Memory B cell (primary cell): ENCODE measurements around the gene RBP3.

Source experiments
- ATAC-seq: fragments of 150-1000 bp; cut with Tn5 transposase; 2 replicates; pipeline ENCODE4 v1.10.0; 2021; ENCODE audit warnings: low read depth, mild to moderate bottlenecking, moderate library complexity
- DNase-seq, 2 donors: peaks; one replicate each; pipeline ENCODE4 v3.0.0; 2022; ENCODE audit warnings: low spot score in 2 of 2
- H3K27ac Mint-ChIP-seq: one replicate; pipeline ENCODE4 v1.8.0; 2022; ENCODE audit warnings: mild to moderate bottlenecking, moderate library complexity, mixed read lengths
- H3K27me3 Mint-ChIP-seq: one replicate; pipeline ENCODE4 v1.8.0; 2022; ENCODE audit warnings: mixed read lengths
- H3K36me3 Mint-ChIP-seq: one replicate; pipeline ENCODE4 v1.8.0; 2022; ENCODE audit warnings: mild to moderate bottlenecking, mixed read lengths
- H3K4me1 Mint-ChIP-seq: one replicate; pipeline ENCODE4 v1.8.0; 2022; ENCODE audit warnings: mixed read lengths
- H3K4me3 Mint-ChIP-seq: one replicate; pipeline ENCODE4 v1.8.0; 2022; ENCODE audit warnings: mild to moderate bottlenecking, moderate library complexity, mixed read lengths
- H3K9me3 Mint-ChIP-seq: one replicate; pipeline ENCODE4 v1.8.0; 2022; ENCODE audit warnings: mixed read lengths

The RBP3 gene

DNA sequence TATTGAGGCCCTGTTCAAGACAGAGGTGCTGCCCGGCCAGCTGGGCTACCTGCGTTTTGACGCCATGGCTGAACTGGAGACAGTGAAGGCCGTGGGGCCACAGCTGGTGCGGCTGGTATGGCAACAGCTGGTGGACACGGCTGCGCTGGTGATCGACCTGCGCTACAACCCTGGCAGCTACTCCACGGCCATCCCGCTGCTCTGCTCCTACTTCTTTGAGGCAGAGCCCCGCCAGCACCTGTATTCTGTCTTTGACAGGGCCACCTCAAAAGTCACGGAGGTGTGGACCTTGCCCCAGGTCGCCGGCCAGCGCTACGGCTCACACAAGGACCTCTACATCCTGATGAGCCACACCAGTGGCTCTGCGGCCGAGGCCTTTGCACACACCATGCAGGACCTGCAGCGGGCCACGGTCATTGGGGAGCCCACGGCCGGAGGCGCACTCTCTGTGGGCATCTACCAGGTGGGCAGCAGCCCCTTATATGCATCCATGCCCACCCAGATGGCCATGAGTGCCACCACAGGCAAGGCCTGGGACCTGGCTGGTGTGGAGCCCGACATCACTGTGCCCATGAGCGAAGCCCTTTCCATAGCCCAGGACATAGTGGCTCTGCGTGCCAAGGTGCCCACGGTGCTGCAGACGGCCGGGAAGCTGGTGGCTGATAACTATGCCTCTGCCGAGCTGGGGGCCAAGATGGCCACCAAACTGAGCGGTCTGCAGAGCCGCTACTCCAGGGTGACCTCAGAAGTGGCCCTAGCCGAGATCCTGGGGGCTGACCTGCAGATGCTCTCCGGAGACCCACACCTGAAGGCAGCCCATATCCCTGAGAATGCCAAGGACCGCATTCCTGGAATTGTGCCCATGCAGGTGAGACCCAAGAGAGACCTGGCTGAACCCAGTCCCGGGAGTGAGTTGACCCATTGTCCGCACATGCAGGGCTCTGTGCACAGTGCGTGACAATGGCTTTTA, 2.8 kb downstream of the RBP3 start:
- Mint-ChIP-seq H3K27me3 (peaks cover 6% of the 10 kb centered on the region), H3K36me3 (no peaks in the 10 kb centered on the region), H3K4me1 (no peaks in the 10 kb centered on the region), H3K9me3 (no peaks in the 10 kb centered on the region), H3K27ac (no peak overlapping the region), H3K4me3 (no peak overlapping the region)
- no peak for ATAC-seq
- DNase-seq, result no peak

DNA sequence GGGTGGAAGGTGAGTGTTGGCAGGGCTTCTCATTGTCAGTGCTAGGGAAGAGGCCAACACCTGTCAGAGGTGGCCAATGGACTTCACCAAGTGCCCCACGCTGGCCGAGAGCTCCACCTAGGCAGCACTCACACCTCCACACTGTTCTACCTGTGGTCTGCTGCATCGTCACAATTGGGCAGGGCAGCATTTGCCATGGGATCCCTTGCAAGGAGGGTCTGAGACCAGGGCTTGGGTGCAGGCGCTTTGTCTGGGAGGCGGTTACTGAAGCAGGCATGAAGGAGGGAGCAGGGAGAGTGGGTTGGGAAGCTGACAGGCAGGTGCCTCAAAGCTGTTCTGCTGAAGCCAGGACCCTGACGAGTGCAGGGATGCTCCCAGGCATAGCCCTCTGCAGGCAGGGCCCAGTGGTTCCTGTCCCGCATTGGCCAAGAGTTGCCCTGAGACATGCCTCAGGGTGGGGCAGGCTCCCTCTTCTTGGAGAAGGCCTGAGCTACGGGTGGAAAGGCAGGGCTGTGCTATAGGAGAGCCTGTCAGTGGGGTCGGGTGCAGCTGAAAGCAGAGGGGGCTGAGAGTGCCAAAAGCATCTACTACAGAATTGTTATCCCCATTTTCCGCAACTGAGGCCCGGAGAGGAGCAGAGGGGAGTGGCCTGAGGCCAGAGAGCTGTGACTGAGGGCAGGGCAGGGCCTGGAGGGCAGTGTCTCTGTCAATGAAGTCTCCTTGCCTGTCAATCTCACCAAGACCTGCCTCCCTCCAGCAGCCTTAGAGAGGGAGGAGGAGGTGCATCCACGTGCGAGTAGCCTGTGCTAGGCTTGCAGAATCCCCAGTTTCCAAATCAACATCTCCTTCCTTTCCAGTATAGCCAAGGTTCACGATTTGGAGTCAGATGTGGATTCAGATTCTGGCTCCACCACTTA, 4.0 kb downstream of the RBP3 start:
- no peak for ATAC-seq
- DNase-seq, result no peak
- Mint-ChIP-seq H3K9me3 (no peaks in the 10 kb centered on the region), H3K4me3 (no peak overlapping the region), H3K36me3 (no peaks in the 10 kb centered on the region), H3K27ac (no peak overlapping the region), H3K4me1 (no peaks in the 10 kb centered on the region), H3K27me3 (peaks cover 4% of the 10 kb centered on the region)

DNA sequence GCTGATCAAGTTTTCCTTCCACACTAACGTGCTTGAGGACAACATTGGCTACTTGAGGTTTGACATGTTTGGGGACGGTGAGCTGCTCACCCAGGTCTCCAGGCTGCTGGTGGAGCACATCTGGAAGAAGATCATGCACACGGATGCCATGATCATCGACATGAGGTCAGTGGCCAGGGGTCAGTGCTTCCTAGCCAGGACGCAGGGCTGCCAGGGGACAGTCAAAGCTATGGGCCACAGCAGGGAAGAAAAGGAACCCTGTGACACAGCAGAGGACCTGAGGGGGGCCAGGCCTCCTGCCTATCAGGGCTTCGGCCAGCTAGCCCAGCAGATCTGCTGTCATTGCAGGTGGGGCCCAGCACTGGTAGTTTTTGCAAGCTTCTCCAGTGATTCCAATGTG, 5.2 kb downstream of the RBP3 start:
- Mint-ChIP-seq H3K4me1 (no peaks in the 10 kb centered on the region), H3K36me3 (no peaks in the 10 kb centered on the region), H3K27ac (no peak overlapping the region), H3K27me3 (peaks cover 4% of the 10 kb centered on the region), H3K9me3 (no peaks in the 10 kb centered on the region), H3K4me3 (no peak overlapping the region)
- DNase-seq (no peak), ATAC-seq (no peak)

DNA sequence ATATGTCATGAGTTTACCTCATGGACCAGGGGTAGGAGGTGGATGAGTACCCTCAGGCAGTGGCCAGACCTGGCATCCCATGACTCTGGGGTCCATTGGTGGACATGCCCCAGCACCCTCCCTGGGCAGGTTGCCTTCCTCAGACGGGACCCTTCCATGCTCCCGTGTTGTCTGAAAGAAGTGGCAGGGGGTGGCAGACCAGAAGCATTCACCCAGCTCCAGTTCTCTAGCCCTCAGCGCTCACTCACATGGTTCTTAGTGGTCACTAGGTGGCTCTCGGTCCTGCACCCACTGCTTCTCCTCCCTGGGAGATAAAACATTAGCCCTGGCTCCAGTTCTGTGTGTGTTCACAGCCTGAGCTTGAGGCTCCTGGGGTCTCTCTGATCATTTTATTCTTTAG, 6.0 kb downstream of the RBP3 start:
- H3K36me3 Mint-ChIP-seq, result no peaks in the 10 kb centered on the region
- H3K27me3 Mint-ChIP-seq, result peaks cover 2% of the 10 kb centered on the region
- ATAC-seq (no peak), DNase-seq (no peak)
- H3K4me1 Mint-ChIP-seq, result no peaks in the 10 kb centered on the region
- H3K27ac Mint-ChIP-seq, result no peak overlapping the region
- H3K4me3 Mint-ChIP-seq, result no peak overlapping the region
- no peaks in the 10 kb centered on the region for H3K9me3 Mint-ChIP-seq

DNA sequence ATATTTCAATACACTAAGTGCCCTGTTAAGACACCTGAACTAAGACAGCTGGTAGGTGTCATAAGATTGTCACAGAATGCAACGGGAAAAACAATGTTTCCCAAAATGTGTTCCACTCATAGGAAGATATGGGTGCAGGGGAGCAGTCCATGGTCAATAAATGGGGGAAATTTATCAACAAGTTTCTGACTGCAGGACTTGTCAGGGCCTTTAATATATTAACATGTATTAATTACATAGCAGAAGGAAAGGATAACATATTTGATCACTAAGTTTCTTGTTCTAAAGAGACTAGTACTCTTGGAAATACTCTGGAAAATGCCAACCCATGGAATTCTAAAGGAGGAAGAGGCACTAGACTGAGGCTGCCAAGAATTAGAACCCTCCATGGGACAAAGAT, 6.7 kb downstream of the RBP3 start:
- Mint-ChIP-seq H3K36me3 (no peaks in the 10 kb centered on the region), H3K27ac (no peak overlapping the region), H3K4me1 (no peaks in the 10 kb centered on the region), H3K4me3 (no peak overlapping the region), H3K27me3 (peaks cover 2% of the 10 kb centered on the region), H3K9me3 (no peaks in the 10 kb centered on the region)
- ATAC-seq (no peak), DNase-seq (no peak)

DNA sequence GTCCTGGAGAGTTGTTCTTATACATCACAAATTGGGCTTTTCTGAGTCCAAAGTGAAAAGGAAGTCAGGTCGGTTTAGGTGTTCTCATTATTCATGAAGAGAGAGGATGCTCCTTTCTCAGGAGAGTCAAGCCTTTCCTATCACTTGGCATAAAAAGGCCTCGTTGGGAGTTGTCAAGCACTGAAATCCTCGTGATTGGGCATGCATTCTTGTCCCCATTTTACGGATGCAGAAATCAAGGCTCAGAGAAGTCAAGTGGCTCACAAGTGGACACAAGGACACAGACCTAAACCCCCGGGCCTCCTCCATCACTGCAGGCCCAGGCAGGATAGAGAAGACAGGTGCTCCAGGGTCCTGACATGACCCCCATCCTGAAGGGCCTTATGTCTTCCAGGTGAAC, 8.5 kb downstream of the RBP3 start:
- no peak for DNase-seq
- Mint-ChIP-seq H3K4me1 (no peaks in the 10 kb centered on the region), H3K27me3 (peaks cover 2% of the 10 kb centered on the region), H3K27ac (no peak overlapping the region), H3K36me3 (no peaks in the 10 kb centered on the region), H3K4me3 (no peak overlapping the region), H3K9me3 (no peaks in the 10 kb centered on the region)
- no peak for ATAC-seq

DNA sequence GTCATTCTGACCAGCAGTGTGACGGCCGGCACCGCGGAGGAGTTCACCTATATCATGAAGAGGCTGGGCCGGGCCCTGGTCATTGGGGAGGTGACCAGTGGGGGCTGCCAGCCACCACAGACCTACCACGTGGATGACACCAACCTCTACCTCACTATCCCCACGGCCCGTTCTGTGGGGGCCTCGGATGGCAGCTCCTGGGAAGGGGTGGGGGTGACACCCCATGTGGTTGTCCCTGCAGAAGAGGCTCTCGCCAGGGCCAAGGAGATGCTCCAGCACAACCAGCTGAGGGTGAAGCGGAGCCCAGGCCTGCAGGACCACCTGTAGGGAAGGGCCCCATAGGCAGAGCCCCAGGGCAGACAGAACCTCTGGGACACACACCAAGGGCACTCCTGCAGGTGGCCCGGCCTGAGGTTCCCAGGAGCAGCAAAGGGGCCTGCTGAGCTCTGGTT, 9.0 kb downstream of the RBP3 start:
- ATAC-seq (no peak), DNase-seq (no peak)
- Mint-ChIP-seq H3K4me3 (no peak overlapping the region), H3K9me3 (no peaks in the 10 kb centered on the region), H3K27me3 (peaks cover 2% of the 10 kb centered on the region), H3K4me1 (no peaks in the 10 kb centered on the region), H3K36me3 (no peaks in the 10 kb centered on the region), H3K27ac (no peak overlapping the region)

DNA sequence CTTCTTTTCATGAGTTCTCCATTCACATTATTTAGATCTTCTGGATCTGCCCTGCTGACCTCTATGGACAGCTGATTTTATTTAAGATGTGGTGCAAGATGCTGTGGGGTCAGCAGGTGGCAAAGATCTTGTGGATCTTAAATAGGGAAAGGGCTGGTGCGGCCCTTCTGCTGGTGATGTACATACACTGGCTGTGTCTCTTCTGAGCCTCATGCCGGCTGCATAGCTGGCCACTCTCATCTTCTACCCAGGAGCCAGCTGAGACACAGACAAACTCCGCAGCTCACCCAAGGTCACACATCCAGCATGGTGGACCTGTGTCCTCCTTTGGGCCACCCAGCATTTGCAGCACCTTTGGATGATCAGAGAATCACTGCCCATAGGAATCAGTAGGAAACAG, 9.7 kb downstream of the RBP3 start:
- ATAC-seq (no peak), DNase-seq (no peak)
- no peak overlapping the region for H3K27ac Mint-ChIP-seq
- H3K36me3 Mint-ChIP-seq, result no peaks in the 10 kb centered on the region
- no peak overlapping the region for H3K4me3 Mint-ChIP-seq
- no peaks in the 10 kb centered on the region for H3K4me1 Mint-ChIP-seq
- H3K9me3 Mint-ChIP-seq, result no peaks in the 10 kb centered on the region
- H3K27me3 Mint-ChIP-seq, result no peaks in the 10 kb centered on the region

DNA sequence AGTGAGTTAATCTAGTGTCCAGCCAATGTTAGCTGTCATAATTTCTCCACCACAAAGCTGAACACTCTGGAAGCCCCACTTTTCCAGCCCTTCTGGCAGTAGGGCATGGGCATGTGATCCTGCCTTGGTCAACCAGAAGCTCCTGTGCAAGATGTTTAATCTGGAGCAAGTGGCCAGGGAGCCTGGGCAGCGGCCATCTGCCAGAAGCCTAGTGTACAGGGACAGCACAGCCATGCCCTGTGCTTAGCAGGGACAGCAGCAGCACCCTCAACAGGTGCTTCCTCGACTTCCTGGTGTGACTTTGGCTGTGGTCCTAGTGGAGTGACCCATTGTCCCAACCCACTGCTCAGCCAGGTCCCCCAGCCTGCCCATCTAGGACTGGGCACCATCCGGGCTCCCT, 10.3 kb downstream of the RBP3 start:
- Mint-ChIP-seq H3K4me1 (no peaks in the 10 kb centered on the region), H3K4me3 (no peak overlapping the region), H3K27ac (no peak overlapping the region), H3K36me3 (no peaks in the 10 kb centered on the region), H3K27me3 (no peaks in the 10 kb centered on the region), H3K9me3 (no peaks in the 10 kb centered on the region)
- no peak for DNase-seq
- no peak for ATAC-seq

DNA sequence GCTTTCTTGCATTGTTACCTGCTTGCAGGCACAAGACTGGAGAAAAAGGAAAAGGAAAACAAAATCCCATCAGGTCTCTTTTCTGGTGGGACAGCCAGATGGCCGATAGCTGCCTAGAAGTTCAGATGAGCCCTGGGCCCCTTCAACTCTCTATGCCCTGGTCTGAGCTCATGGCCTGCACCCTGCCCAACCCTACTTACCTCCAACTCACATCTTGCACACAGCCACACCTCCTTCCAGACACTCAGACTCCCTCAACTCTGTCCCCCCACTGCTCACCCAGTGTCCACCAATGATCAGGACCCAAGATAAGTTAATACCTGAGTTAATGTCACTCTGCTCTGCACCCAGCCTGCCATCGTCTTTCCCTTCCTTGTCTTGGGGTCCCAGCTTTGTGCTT, 10.9 kb downstream of the RBP3 start:
- Mint-ChIP-seq H3K36me3 (no peaks in the 10 kb centered on the region), H3K4me3 (no peak overlapping the region), H3K27ac (no peak overlapping the region), H3K4me1 (no peaks in the 10 kb centered on the region), H3K27me3 (no peaks in the 10 kb centered on the region), H3K9me3 (no peaks in the 10 kb centered on the region)
- DNase-seq (no peak), ATAC-seq (no peak)

DNA sequence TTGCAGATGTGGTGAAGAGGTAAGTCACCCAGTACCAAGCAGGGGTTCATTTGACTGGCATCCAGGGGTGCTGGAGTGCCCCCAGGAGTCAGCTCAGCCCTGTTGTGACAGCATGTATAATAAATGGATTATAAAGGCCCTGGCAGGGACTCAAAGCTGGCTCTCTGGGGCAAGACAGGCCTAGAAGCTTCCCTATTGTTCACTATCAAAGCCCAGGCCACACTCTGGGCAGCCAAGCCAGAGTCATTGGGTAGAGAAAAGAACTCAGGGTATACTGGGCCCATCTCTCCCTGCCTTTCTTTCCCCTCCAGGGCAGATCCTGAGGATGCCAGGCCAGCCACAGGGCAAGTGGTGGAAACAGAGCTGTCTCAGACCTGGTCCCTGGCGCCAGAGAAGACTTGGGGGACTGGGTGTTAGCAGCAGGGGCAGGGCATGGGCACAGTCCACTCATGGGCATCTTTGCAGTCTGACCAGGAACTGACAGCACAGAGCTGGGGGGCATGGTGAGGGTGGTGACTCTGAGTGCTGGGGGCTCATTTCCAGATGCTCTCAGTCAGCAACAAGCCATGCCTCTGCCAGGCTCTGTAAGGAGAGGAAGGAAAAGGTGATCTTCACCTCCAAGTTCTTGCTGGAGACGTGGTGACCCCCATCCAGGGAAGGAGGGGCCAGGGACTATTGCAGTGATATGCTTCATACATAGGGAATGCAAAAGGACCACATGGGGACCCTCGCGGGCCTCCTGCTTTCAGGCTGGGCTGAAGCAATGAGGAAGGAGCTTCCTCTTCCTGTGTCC, 11.7 kb downstream of the RBP3 start:
- H3K36me3 Mint-ChIP-seq, result no peaks in the 10 kb centered on the region
- H3K4me1 Mint-ChIP-seq, result peaks cover 2% of the 10 kb centered on the region
- DNase-seq (no peak), ATAC-seq (no peak)
- no peaks in the 10 kb centered on the region for H3K9me3 Mint-ChIP-seq
- H3K27me3 Mint-ChIP-seq, result no peaks in the 10 kb centered on the region
- no peak overlapping the region for H3K27ac Mint-ChIP-seq
- no peak overlapping the region for H3K4me3 Mint-ChIP-seq

DNA sequence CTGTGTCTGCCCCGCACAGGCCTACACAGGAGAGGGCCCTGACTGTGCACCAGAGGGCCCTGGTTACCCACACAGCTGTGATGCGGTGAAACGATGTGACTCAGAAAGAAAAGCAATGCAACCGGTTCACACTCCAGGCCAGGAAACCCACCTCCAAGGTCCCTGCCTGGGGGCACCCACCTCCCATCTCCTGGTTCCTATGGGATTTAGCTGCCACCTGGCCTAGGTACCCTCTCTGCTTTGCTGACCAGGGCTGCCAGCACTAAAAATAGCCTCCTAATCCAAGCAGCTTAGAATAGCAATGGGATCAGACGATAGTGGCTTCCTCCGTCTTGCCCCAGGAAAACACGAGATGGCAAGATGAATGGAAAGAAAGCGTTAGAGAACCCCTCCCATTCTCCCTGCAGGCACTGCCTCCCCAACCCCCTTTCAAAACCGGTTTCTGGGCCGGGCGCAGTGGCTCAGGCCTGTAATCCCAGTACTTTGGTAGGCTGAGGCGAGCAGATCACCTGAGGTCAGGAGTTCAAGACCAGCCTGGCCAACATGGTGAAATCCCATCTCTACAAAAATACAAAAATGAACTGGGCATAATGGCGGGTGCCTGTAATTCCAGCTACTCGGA, 12.4 kb downstream of the RBP3 start:
- Mint-ChIP-seq H3K4me3 (no peak overlapping the region), H3K27ac (no peak overlapping the region), H3K9me3 (no peaks in the 10 kb centered on the region), H3K36me3 (no peaks in the 10 kb centered on the region), H3K27me3 (peaks cover 4% of the 10 kb centered on the region), H3K4me1 (peaks cover 2% of the 10 kb centered on the region)
- no peak for DNase-seq
- no peak for ATAC-seq

DNA sequence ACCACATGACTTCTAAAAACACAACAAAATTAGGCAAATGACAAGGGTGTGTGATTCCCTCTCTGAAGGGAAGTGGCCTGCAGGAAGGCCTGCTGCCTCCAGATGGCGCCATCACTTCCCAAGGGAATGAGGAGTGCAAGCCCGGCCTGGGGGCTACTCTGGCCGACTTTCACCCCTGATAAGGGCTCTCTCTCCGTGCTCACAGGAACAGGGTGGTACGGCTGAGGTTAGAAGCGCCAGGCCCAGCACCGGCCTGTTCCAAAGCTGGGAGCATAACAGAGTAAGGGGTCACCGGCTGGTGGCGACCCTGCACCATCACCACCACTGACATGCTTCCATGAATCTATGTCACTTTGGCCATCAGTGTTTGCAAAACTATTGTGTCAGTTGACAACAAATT, 13.1 kb downstream of the RBP3 start:
- H3K4me3 Mint-ChIP-seq, result no peak overlapping the region
- H3K36me3 Mint-ChIP-seq, result no peaks in the 10 kb centered on the region
- ATAC-seq (no peak), DNase-seq (no peak)
- peaks cover 8% of the 10 kb centered on the region for H3K27me3 Mint-ChIP-seq
- no peaks in the 10 kb centered on the region for H3K9me3 Mint-ChIP-seq
- H3K27ac Mint-ChIP-seq, result no peak overlapping the region
- H3K4me1 Mint-ChIP-seq, result peaks cover 2% of the 10 kb centered on the region
